Mesenchymal stem cell (in vitro differentiated cells and primary cell): Measurements from ENCODE around the gene PDE9A.

Source experiments
- DNase-seq: peaks from one replicate; pipeline ENCODE4 v3.0.0-alpha.2; 2013
- H2AFZ ChIP-seq: one replicate; pipeline ENCODE4 v1.6.1; 2013; ENCODE audit warnings: low read depth, mild to moderate bottlenecking, control low read depth, inconsistent platforms, low read length, moderate library complexity
- H2AK5ac ChIP-seq: 2 replicates; pipeline ENCODE4 v1.6.1; 2013; ENCODE audit warnings: low read length, moderate library complexity, mild to moderate bottlenecking, inconsistent platforms; ENCODE audit not compliant: severe bottlenecking
- H2BK120ac ChIP-seq: one replicate; pipeline ENCODE4 v1.6.1; 2013; ENCODE audit warnings: low read depth, mild to moderate bottlenecking, inconsistent platforms, low read length, moderate library complexity
- H2BK12ac ChIP-seq, 2 experiments: one replicate each; pipeline ENCODE4 v1.6.1; 2013; ENCODE audit warnings: inconsistent platforms in 2 of 2, low read length in 2 of 2, mild to moderate bottlenecking in 2 of 2, moderate library complexity in 2 of 2, control low read depth in 1 of 2
- H2BK15ac ChIP-seq: one replicate; pipeline ENCODE4 v1.6.1; 2013; ENCODE audit warnings: mild to moderate bottlenecking, low read depth, inconsistent platforms; ENCODE audit not compliant: poor library complexity, severe bottlenecking
- H2BK5ac ChIP-seq: 2 replicates; pipeline ENCODE4 v1.6.1; 2013; ENCODE audit warnings: low read depth, mild to moderate bottlenecking, low read length, control low read depth, inconsistent platforms; ENCODE audit not compliant: poor library complexity, severe bottlenecking
- H3K14ac ChIP-seq, 2 experiments: one replicate each; pipeline ENCODE4 v1.6.1; 2013; ENCODE audit warnings: inconsistent platforms in 2 of 2, low read length in 2 of 2, control low read depth in 1 of 2, mild to moderate bottlenecking in 1 of 2, moderate library complexity in 1 of 2
- H3K18ac ChIP-seq, 2 experiments: one replicate each; pipeline ENCODE4 v1.6.1; 2013; ENCODE audit warnings: inconsistent platforms in 2 of 2, low read length in 2 of 2, control low read depth in 1 of 2, low read depth in 1 of 2, mild to moderate bottlenecking in 1 of 2
- H3K23ac ChIP-seq, 2 experiments: one replicate each; pipeline ENCODE4 v1.6.1; 2013; ENCODE audit warnings: inconsistent platforms in 2 of 2, low read length in 2 of 2, mild to moderate bottlenecking in 2 of 2, moderate library complexity in 2 of 2, control low read depth in 1 of 2
- H3K27ac ChIP-seq: 2 replicates; pipeline ENCODE4 v1.5.1; 2013; ENCODE audit warnings: mild to moderate bottlenecking, moderate library complexity, low read length, control low read depth, inconsistent platforms; ENCODE audit not compliant: poor library complexity, severe bottlenecking
- H3K27me3 ChIP-seq, 2 experiments: 2 replicates each; pipeline versions ENCODE4 v1.6.1 to v1.7.0; 2013; ENCODE audit warnings: low read length in 2 of 2, mild to moderate bottlenecking in 2 of 2, moderate library complexity in 2 of 2, control low read depth in 1 of 2, inconsistent platforms in 1 of 2; ENCODE audit not compliant: control insufficient read depth in 1 of 2, insufficient read depth in 1 of 2
- H3K36me3 ChIP-seq, 2 experiments: 2 replicates each; pipeline versions ENCODE4 v1.6.1 to v1.7.0; 2013; ENCODE audit warnings: low read length in 2 of 2, control low read depth in 1 of 2, inconsistent platforms in 1 of 2, low read depth in 1 of 2, mild to moderate bottlenecking in 1 of 2; ENCODE audit not compliant: insufficient read depth in 2 of 2, control insufficient read depth in 1 of 2
- H3K4ac ChIP-seq, 2 experiments: one replicate each; pipeline ENCODE4 v1.6.1; 2013; ENCODE audit warnings: inconsistent platforms in 2 of 2, low read length in 2 of 2, mild to moderate bottlenecking in 2 of 2, moderate library complexity in 2 of 2, control low read depth in 1 of 2, low read depth in 1 of 2
- H3K4me1 ChIP-seq: 2 replicates; pipeline ENCODE4 v1.6.1; 2013; ENCODE audit warnings: low read depth, low read length, control low read depth; ENCODE audit not compliant: control insufficient read depth, insufficient read depth
- H3K4me2 ChIP-seq: 2 replicates; pipeline ENCODE4 v1.6.1; 2013; ENCODE audit warnings: low read length, mild to moderate bottlenecking, inconsistent platforms; ENCODE audit not compliant: poor library complexity, severe bottlenecking
- H3K4me3 ChIP-seq, 2 experiments: 2 replicates each; pipeline versions ENCODE4 v1.5.1 to v1.7.0; 2013; ENCODE audit warnings: low read length in 2 of 2, mild to moderate bottlenecking in 2 of 2, control low read depth in 1 of 2, low read depth in 1 of 2; ENCODE audit not compliant: insufficient read depth in 1 of 2
- H3K79me1 ChIP-seq: replicated peaks from 2 replicates; pipeline ENCODE4 v1.6.1; 2013; ENCODE audit warnings: mild to moderate bottlenecking, control low read depth, low read length, inconsistent platforms; ENCODE audit not compliant: poor library complexity, severe bottlenecking
- H3K9ac ChIP-seq: 2 replicates; pipeline ENCODE4 v1.7.0; 2013; ENCODE audit warnings: mild to moderate bottlenecking, low read length, moderate library complexity
- H3K9me3 ChIP-seq: 2 replicates; pipeline ENCODE4 v1.7.0; 2013; ENCODE audit warnings: mild to moderate bottlenecking, low read length; ENCODE audit not compliant: control insufficient read depth
- H4K8ac ChIP-seq: one replicate; pipeline ENCODE4 v1.6.1; 2013; ENCODE audit warnings: inconsistent platforms, mild to moderate bottlenecking, low read length, moderate library complexity
- H4K91ac ChIP-seq: one replicate; pipeline ENCODE4 v1.6.1; 2013; ENCODE audit warnings: mild to moderate bottlenecking, low read length, inconsistent platforms
- WGBS: methylation state at CpG from one replicate; pipeline ENCODE4 v1.1.7; 2013; ENCODE audit warnings: mixed read lengths; 5-methylcytosine and 5-hydroxymethylcytosine counted together

PDE9A gene

GRCh38 chr21:42682661-42683210, 29.3 kb downstream of the PDE9A start:
- no peak overlapping the region for H2AFZ ChIP-seq
- H3K79me1 ChIP-seq: peaks cover 2% of the 10 kb centered on the region
- no peak for DNase-seq
- H3K4me2 ChIP-seq: no peak overlapping the region
- H3K18ac ChIP-seq: no peak overlapping the region
- H3K9me3 ChIP-seq: no peaks in the 10 kb centered on the region
- H4K8ac ChIP-seq: no peak overlapping the region
- H3K27me3 ChIP-seq: peaks cover 47 to 70% of the 10 kb centered on the region in 2 experiments
- H2BK5ac ChIP-seq: no peak overlapping the region
- H2BK120ac ChIP-seq: no peak overlapping the region
- no peak overlapping the region for H3K4me3 ChIP-seq
- no peak overlapping the region for H3K4ac ChIP-seq
- no peak overlapping the region for H2AK5ac ChIP-seq
- H4K91ac ChIP-seq: no peak overlapping the region
- H3K9ac ChIP-seq: no peak overlapping the region
- no peak overlapping the region for H3K23ac ChIP-seq
- H3K14ac ChIP-seq: no peak overlapping the region
- no peak overlapping the region for H3K27ac ChIP-seq
- H2BK12ac ChIP-seq: no peak overlapping the region
- H3K36me3 ChIP-seq: peaks cover 0 to 13% of the 10 kb centered on the region in 2 experiments
- no peak overlapping the region for H2BK15ac ChIP-seq
- WGBS: 93% methylated on average over 15 of the region's 15 CpGs
- peaks cover 17% of the 10 kb centered on the region for H3K4me1 ChIP-seq

GRCh38 chr21:42683371-42684108, 30.1 kb downstream of the PDE9A start:
- Histone ChIP-seq H3K4ac (no peak overlapping the region), H4K91ac (no peak overlapping the region), H2BK5ac (no peak overlapping the region), H3K9me3 (no peaks in the 10 kb centered on the region), H2AK5ac (no peak overlapping the region), H4K8ac (no peak overlapping the region), H3K23ac (no peak overlapping the region), H3K79me1 (peaks cover 2% of the 10 kb centered on the region), H3K9ac (no peak overlapping the region), H3K27me3 (peaks cover 47 to 63% of the 10 kb centered on the region in 2 experiments), H3K4me1 (peaks cover 12% of the 10 kb centered on the region), H3K18ac (no peak overlapping the region), H3K36me3 (peaks cover 0 to 18% of the 10 kb centered on the region in 2 experiments), H3K4me3 (no peak overlapping the region), H3K4me2 (no peak overlapping the region), H2AFZ (no peak overlapping the region), H2BK15ac (no peak overlapping the region), H2BK120ac (no peak overlapping the region), H2BK12ac (no peak overlapping the region), H3K14ac (no peak overlapping the region), H3K27ac (no peak overlapping the region)
- WGBS: 96% methylated on average over 19 of the region's 19 CpGs
- DNase-seq: no peak

- Histone ChIP-seq H3K23ac (peak overlapping the region in 1 of 2 experiments; percentile 67), H3K4me1 (peaks cover 7% of the 10 kb centered on the region), H3K27ac (no peak overlapping the region), H2BK5ac (no peak overlapping the region), H2BK15ac (no peak overlapping the region), H4K8ac (peak overlapping the region; percentile 27), H2AK5ac (no peak overlapping the region), H3K14ac (peak overlapping the region in 1 of 2 experiments; percentile 53), H2BK120ac (no peak overlapping the region), H4K91ac (no peak overlapping the region), H2AFZ (no peak overlapping the region), H3K18ac (no peak overlapping the region), H2BK12ac (peak overlapping the region in 1 of 2 experiments; percentile 18), H3K9me3 (no peaks in the 10 kb centered on the region), H3K27me3 (peaks cover 47 to 57% of the 10 kb centered on the region in 2 experiments), H3K4ac (no peak overlapping the region), H3K79me1 (peaks cover 2% of the 10 kb centered on the region), H3K4me2 (no peak overlapping the region), H3K4me3 (peak overlapping the region in 1 of 2 experiments; percentile 67), H3K36me3 (peaks cover 0 to 18% of the 10 kb centered on the region in 2 experiments), H3K9ac (peak overlapping the region; percentile 64)
- 94% methylated on average over 22 of the region's 22 CpGs for WGBS
- no peak for DNase-seq
Observed at GRCh38 chr21:42684109-42684916, 30.9 kb downstream of the PDE9A start.

- no peak overlapping the region for H3K23ac ChIP-seq
- H3K14ac ChIP-seq: no peak overlapping the region
- peaks cover 39 to 51% of the 10 kb centered on the region in 2 experiments for H3K27me3 ChIP-seq
- H2AFZ ChIP-seq: no peak overlapping the region
- peak overlapping the region in 1 of 2 experiments; percentile 67 for H3K4me3 ChIP-seq
- peaks cover 2% of the 10 kb centered on the region for H3K79me1 ChIP-seq
- no peak for DNase-seq
- no peak overlapping the region for H3K4ac ChIP-seq
- no peak overlapping the region for H2BK12ac ChIP-seq
- H3K9me3 ChIP-seq: no peaks in the 10 kb centered on the region
- no peak overlapping the region for H4K91ac ChIP-seq
- no peak overlapping the region for H3K27ac ChIP-seq
- no peak overlapping the region for H2BK5ac ChIP-seq
- H2BK120ac ChIP-seq: peak overlapping the region; percentile 15
- peaks cover 7% of the 10 kb centered on the region for H3K4me1 ChIP-seq
- no peak overlapping the region for H3K4me2 ChIP-seq
- H4K8ac ChIP-seq: no peak overlapping the region
- no peak overlapping the region for H2BK15ac ChIP-seq
- H2AK5ac ChIP-seq: no peak overlapping the region
- H3K36me3 ChIP-seq: peaks cover 0 to 13% of the 10 kb centered on the region in 2 experiments
- WGBS: 95% methylated on average over 33 of the region's 33 CpGs
- H3K18ac ChIP-seq: no peak overlapping the region
- H3K9ac ChIP-seq: peak overlapping the region; percentile 64
Observed at GRCh38 chr21:42685036-42685435, 31.6 kb downstream of the PDE9A start.
